Esophagus squamous epithelium (tissue), 5 donors: ENCODE data around the gene CEP57L1. TPM values are rescaled to one million over a fixed set of nuclear protein-coding genes. Genes with fewer than 3 reads are reported as not detected.

ENCODE experiments used
- DNase-seq: peaks from one replicate; lab custom pipeline; 2025; lab: John Stamatoyannopoulos, UW
- H3K27ac ChIP-seq, 4 donors: fragments of 200-600 bp; sonication (generic); one replicate each; pipeline ENCODE4 v1.5.1; 2016 to 2019; ENCODE audit warnings: mild to moderate bottlenecking in 1 of 4
- H3K27me3 ChIP-seq, 4 donors: fragments of 200-600 bp; sonication (generic); 1 replicate in 3 of 4; 2 replicates in 1 of 4; pipeline versions ENCODE4 v1.5.1 to v1.6.0; 2017 to 2021; ENCODE audit warnings: antibody characterized with exemption in 1 of 4
- H3K36me3 ChIP-seq, 3 donors: fragments of 200-600 bp; sonication (generic); one replicate each; pipeline ENCODE4 v1.5.1; 2016 to 2019
- H3K4me1 ChIP-seq, 3 donors: fragments of 200-600 bp; sonication (generic); one replicate each; pipeline ENCODE4 v1.5.1; 2017 to 2019
- H3K4me3 ChIP-seq, 4 donors: fragments of 200-600 bp; sonication (generic); 1 replicate in 3 of 4; 2 replicates in 1 of 4; pipeline ENCODE4 v1.5.1; 2016 to 2019; ENCODE audit warnings: mild to moderate bottlenecking in 2 of 4, moderate library complexity in 1 of 4
- H3K9me3 ChIP-seq, 3 donors: fragments of 200-600 bp; sonication (generic); one replicate each; pipeline ENCODE4 v1.5.1; 2016 to 2019
- CTCF ChIP-seq, 6 experiments: fragments of 450-650 bp in 4 of 6; fragments of 200-600 bp in 2 of 6; sonication (generic) in 2 of 6; IDR thresholded peaks; one replicate each; pipeline ENCODE4 v1.5.1; 2016 to 2019; ENCODE audit warnings: antibody characterized with exemption in 6 of 6, mild to moderate bottlenecking in 4 of 6, moderate library complexity in 4 of 6
- POLR2A ChIP-seq, 4 donors: fragments of 450-650 bp; IDR thresholded peaks; one replicate each; pipeline ENCODE4 v1.6.1; 2017; ENCODE audit warnings: antibody characterized with exemption in 4 of 4, mild to moderate bottlenecking in 4 of 4, moderate library complexity in 3 of 4
- WGBS, 2 donors: methylation state at CpG; one replicate each; pipeline ENCODE4 v1.1.5; 2018; 5-methylcytosine and 5-hydroxymethylcytosine counted together
- intact Hi-C: fragments of 100-400 bp; cut with DNase I; formaldehyde crosslinking; loops from one replicate; pipeline ENCODE4 v1.15.0; 2022
- total RNA-seq, 4 donors: library from RNA; depleted of rRNA; stranded (reverse); fragments of >200 nt; gene quantifications; one replicate each; pipeline ENCODE4 v1.1.0, GENCODE V29; 2016
- donor health status: DM: yes; HTN: yes; CAD: no.

Gene CEP57L1
- total RNA-seq, 4 donors from 2014 or later = 4.9 to 9.7 (median 7.4) TPM

GRCh38 chr6:109166673-109167072 is 71.4 kb downstream of the CEP57L1 start:
- no peak overlapping the region for H3K4me3 ChIP-seq
- no peak for TF ChIP-seq POLR2A (IDR thresholded peaks at IDR 0.05)
- no peak for TF ChIP-seq CTCF (IDR thresholded peaks at IDR 0.05)
- DNase-seq = no peak
- no peaks in the 10 kb centered on the region for H3K9me3 ChIP-seq
- intact Hi-C loops = no loop called here
- peaks cover 0 to 25% (median 0%) of the 10 kb centered on the region in 3 donors for H3K4me1 ChIP-seq
- no peak overlapping the region for H3K27ac ChIP-seq
- 95 to 96% methylated on average over 3 of the region's 3 CpGs for WGBS, 2 donors
- no peaks in the 10 kb centered on the region for H3K27me3 ChIP-seq
- H3K36me3 ChIP-seq = no peaks in the 10 kb centered on the region

GRCh38 chr6:109167562-109167961 is 72.3 kb downstream of the CEP57L1 start:
- intact Hi-C loops = no loop called here
- no peaks in the 10 kb centered on the region for H3K9me3 ChIP-seq
- H3K4me3 ChIP-seq = no peak overlapping the region
- H3K27me3 ChIP-seq = no peaks in the 10 kb centered on the region
- H3K27ac ChIP-seq = no peak overlapping the region
- 90 to 98% methylated on average over 4 of the region's 4 CpGs for WGBS, 2 donors
- DNase-seq = no peak
- no peak for TF ChIP-seq CTCF (IDR thresholded peaks at IDR 0.05)
- H3K36me3 ChIP-seq = no peaks in the 10 kb centered on the region
- H3K4me1 ChIP-seq = peaks cover 0 to 25% (median 0%) of the 10 kb centered on the region in 3 donors

GRCh38 chr6:109170333-109170732 is 75.0 kb downstream of the CEP57L1 start:
- H3K9me3 ChIP-seq = no peaks in the 10 kb centered on the region
- no peaks in the 10 kb centered on the region for H3K36me3 ChIP-seq
- no peak overlapping the region for H3K27ac ChIP-seq
- TF ChIP-seq CTCF (IDR thresholded peaks at IDR 0.05) (no peak), POLR2A (IDR thresholded peaks at IDR 0.05) (no peak)
- H3K27me3 ChIP-seq = no peaks in the 10 kb centered on the region
- intact Hi-C loops = no loop called here
- H3K4me3 ChIP-seq = no peak overlapping the region
- no peak for DNase-seq
- H3K4me1 ChIP-seq = peaks cover 0 to 12% (median 0%) of the 10 kb centered on the region in 3 donors
- 40 to 43% methylated on average over 2 of the region's 2 CpGs for WGBS, 2 donors

- Histone ChIP-seq H3K4me3 (no peak overlapping the region), H3K36me3 (no peaks in the 10 kb centered on the region), H3K27ac (no peak overlapping the region), H3K27me3 (peaks cover 0 to 4% (median 0%) of the 10 kb centered on the region in 4 donors), H3K9me3 (no peaks in the 10 kb centered on the region), H3K4me1 (peaks cover 0 to 14% (median 0%) of the 10 kb centered on the region in 3 donors)
- intact Hi-C loops = no loop called here
- TF ChIP-seq CTCF (IDR thresholded peaks at IDR 0.05) (no peak), POLR2A (IDR thresholded peaks at IDR 0.05) (no peak)
- WGBS, 2 donors = 54 to 76% methylated on average over 1 to 2 of the region's 2 CpGs
- DNase-seq = no peak
Observed at GRCh38 chr6:109172101-109172746, 76.9 kb downstream of the CEP57L1 start.

- intact Hi-C loops = no loop called here
- whole genome bisulfite sequencing, 2 donors = 85 to 88% methylated on average over 2 of the region's 2 CpGs
Observed at GRCh38 chr6:109174916-109175315, 79.6 kb downstream of the CEP57L1 start.

More at GRCh38 chr6:109174916-109175315, 79.6 kb downstream of the CEP57L1 start:
- no peak for TF ChIP-seq CTCF (IDR thresholded peaks at IDR 0.05)
- TF ChIP-seq POLR2A (IDR thresholded peaks at IDR 0.05) = no peak
- Histone ChIP-seq H3K4me3 (no peak overlapping the region), H3K27me3 (peaks cover 0 to 22% (median 0%) of the 10 kb centered on the region in 4 donors), H3K27ac (no peak overlapping the region), H3K4me1 (peaks cover 0 to 13% (median 0%) of the 10 kb centered on the region in 3 donors), H3K9me3 (no peaks in the 10 kb centered on the region), H3K36me3 (no peaks in the 10 kb centered on the region)
- no peak for DNase-seq
